Occipital lobe (tissue), 2 donors: Measurements from ENCODE around the gene COL24A1. TPM values are rescaled to one million over a fixed set of nuclear protein-coding genes. Genes with fewer than 3 reads are reported as not detected.
"Not testable (repeated sequence)": the region's sequence is repeated elsewhere in the genome, so short reads cannot be mapped to it uniquely, and the experiment has no call there.

ENCODE experiments used
- DNase-seq: peaks from one replicate; lab custom pipeline; 2025; lab: John Stamatoyannopoulos, UW
- total RNA-seq: library from RNA; depleted of rRNA; stranded (reverse); fragments of >200 nt; gene quantifications from one replicate; pipeline ENCODE4 v1.2.3, GENCODE V29; 2014

COL24A1 gene
- total RNA-seq, 1 donor from 2014 or later = 0.78 TPM

DNA sequence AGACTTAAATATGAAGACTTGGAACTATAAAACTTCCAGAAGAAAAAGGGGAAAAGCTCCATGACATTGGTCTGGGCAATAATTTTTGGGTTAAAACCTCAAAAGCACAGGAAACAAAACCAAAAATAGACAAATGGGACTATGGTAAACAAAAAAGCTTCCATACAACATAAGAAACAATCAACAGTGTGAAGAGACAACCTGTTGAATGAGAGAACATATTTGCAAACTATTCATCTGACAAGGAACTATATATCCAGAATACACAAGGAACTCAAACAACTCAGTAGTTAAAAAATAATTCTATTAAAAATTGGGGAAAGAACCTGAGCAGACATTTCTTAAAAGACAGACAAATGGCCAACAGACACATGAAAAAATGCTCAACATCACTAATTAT lies 255.7 kb downstream of the COL24A1 start:
- no peak for DNase-seq

DNA sequence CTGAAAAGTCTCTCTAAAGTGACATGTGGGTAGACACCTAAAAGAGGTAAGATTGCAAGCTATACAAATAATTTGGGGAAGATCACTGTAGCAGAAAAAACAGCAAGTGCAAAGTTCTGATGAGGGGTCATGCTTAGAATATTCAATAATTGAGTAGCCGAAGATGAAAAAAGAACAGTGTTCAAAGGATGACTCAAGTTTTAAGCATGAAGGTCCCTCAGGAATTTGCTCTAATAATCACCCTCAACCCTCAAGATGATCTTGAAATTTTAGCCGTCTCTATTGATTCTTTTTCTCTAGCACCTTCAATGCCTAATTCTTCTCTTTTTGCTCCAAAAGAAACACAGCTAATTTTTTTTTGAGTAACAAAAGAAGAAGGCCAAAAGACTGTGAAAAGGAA lies 257.7 kb downstream of the COL24A1 start:
- no peak for DNase-seq

DNA sequence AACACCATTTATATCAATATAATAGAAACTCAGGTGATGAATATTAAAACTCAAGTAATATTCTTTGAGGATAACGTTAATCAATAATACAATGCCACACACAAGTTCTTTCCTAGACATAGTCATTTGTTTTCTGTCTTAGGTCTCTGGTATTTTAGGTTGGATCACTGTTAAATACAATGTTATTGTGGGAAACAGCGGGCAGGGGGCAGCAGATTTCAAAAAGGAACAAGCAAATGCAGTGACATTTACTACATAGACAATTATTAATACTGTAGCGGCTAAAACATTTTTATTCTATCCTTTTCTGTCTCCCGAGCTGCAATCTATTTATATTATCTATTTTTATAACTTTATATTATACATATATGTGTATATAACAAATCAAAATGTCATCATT lies 261.9 kb downstream of the COL24A1 start:
- DNase-seq = no peak

DNA sequence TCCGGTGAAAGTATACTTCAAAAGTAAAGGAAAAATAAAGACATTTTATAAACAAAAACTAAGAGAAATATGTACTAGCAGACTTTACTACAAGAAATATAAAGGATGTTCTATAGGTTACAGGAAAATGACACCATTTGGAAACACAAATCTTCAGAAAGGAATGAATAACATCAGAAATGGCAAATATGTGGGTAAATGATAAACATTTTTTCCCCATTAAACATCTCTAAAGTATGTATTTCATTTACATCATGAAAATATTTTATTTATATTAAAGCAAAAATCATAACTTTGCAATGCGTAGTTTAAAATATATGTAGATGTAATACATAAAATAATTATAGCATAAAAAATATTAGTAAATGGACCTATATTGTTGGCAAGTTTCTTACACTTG lies 264.2 kb downstream of the COL24A1 start:
- no peak for DNase-seq

- no peak for DNase-seq
Measured at GRCh38 chr1:85889870-85890269, 266.7 kb downstream of the COL24A1 start.

- DNase-seq = no peak
Measured at GRCh38 chr1:85888921-85889320, 267.7 kb downstream of the COL24A1 start.

DNA sequence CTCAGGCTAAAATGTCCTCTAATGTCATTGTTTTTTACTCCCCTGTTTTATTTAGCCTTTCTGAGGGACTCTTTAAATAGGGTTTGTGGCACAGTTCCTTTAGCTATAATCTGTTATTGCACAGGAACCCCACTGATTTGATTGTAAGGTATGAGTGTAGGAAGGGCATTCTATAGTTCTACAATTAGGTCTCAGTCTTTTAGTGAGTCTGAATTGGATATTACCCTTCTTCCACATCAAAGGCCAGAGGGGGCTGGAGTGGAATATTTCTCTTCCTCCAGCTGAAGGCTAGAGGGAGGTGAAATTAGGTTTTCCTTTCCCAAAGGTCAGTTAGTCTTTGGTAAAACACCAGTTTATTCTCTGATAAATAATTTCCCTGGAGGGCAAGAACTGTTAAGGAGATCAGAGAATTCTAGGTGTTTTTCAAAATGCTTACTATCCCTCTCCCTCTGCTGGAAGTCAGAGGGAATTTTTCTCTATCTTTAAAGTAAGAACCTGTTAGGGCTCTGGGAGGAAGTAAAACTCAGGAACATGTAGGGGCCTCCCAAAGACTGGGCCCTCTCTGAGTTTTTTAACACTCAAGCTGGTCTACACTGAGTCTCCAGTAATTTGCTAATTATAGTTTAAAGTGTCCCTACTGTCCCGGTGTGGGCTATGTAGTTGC lies 272.1 kb downstream of the COL24A1 start:
- DNase-seq = no peak

- DNase-seq = no peak
Measured at GRCh38 chr1:85867189-85867588, 289.4 kb downstream of the COL24A1 start.

GRCh38 chr1:85865213-85865612 lies 291.4 kb downstream of the COL24A1 start:
- DNase-seq = no peak

DNA sequence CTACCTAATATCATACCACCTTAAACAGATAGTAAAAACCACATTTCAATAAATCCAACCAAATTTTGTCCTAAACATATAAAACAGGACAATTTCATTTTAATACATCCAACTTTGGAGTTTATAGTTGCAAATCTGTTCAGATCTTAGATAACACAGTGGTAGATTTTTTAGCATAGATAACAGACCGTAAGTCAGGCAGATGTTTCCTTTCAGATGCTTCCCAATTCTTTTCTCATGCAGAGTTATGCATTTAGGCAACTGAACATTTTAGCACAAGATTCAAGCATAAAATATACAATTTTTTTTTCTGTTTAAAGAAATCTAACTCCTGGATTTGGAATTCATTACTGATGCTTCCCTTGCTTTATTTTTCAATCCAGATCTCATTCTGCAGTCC lies 291.8 kb downstream of the COL24A1 start:
- DNase-seq = no peak

GRCh38 chr1:85863639-85864038 lies 292.9 kb downstream of the COL24A1 start:
- not testable (repeated sequence) for DNase-seq

GRCh38 chr1:85862456-85862855 lies 294.1 kb downstream of the COL24A1 start:
- no peak for DNase-seq

GRCh38 chr1:85857991-85858390 lies 298.6 kb downstream of the COL24A1 start:
- no peak for DNase-seq

- DNase-seq = no peak
Measured at GRCh38 chr1:85850238-85850637, 306.3 kb downstream of the COL24A1 start.

DNA sequence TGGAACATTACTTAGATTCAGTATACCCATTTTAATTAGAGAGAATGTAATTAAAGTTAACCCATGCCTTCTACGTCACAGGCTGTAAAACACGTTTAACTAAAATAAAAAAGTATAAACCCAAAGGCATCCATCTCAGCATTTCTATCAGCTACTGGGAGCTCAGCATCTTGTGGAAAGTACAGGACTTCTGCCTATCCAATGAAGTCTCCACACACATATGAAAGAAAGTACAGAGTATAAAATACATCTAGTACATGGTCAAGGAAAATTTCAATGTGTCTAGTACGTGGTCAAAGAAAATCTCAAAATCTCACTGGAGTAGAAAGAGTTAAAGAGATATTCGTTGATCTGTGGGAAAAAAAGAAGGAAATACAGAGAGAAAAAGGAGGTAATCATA lies 306.9 kb downstream of the COL24A1 start:
- no peak for DNase-seq

GRCh38 chr1:85847356-85847755 lies 309.2 kb downstream of the COL24A1 start:
- no peak for DNase-seq

DNA sequence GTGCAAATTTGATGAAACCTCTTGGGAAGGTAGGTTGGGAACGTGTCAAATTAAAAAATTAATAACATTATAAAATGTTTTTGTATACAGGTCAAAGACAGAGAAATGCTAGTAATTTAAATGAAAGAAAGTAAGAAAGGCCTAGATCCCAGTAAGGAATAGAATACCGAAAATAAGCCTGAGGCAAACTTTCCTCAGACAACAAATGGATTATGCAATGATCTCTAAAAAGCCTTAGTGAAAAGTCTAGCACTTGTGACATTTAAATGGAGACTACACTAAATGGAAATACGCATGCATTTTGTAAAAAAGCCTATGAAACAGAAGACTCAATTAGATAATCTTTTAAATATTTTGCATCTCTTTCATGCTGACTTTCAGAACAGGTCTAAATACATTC lies 309.9 kb downstream of the COL24A1 start:
- no peak for DNase-seq

- DNase-seq = no peak
Measured at GRCh38 chr1:85839459-85839858, 317.1 kb downstream of the COL24A1 start.

- no peak for DNase-seq
Measured at GRCh38 chr1:85838238-85838637, 318.3 kb downstream of the COL24A1 start.

DNA sequence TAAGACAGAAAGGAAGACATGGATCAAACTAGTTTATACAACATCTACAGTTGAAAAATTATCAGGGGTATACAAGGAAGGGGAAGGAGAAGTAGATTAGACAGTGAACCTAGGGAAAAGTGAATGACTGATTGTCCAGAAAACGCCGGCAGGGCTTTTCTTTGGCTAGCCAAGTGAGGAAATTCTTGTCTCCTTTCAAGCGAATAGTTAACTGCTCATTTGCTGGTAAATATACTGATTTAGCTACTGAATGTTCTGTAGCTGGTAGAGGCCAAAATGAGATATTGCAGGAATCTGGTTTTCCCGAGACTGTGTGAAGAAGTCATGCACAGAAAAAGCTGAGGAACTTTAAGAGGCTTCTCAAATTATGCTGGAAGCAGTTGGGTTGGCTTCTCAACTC lies 319.8 kb downstream of the COL24A1 start:
- no peak for DNase-seq

- not testable (repeated sequence) for DNase-seq
Measured at GRCh38 chr1:85833165-85833564, 323.4 kb downstream of the COL24A1 start.

DNA sequence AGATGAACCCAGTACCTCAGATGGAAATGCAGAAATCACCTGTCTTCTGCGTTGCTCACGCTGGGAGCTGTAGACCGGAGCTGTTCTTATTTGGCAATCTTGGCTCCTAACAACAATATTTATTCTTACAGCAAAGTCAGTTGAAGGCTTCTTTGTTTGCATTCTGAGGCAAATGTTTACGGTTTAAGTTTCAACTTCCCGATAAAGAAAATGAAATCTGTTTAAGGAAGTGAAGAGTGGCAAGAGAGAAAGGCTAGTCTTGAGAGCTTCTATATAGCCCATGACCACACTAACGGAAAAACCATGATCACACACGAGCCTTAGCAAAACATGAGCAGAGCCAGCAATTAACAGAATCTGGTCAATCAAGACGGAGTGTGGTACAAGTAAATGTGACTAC lies 325.7 kb downstream of the COL24A1 start:
- DNase-seq = no peak

GRCh38 chr1:85824066-85824840 lies 332.3 kb downstream of the COL24A1 start:
- no peak for DNase-seq
